GM12878 (cell line): Measurements from ENCODE around the gene RAB36. TPM values are rescaled to one million over a fixed set of nuclear protein-coding genes. Genes with fewer than 3 reads are reported as not detected.

Experiments used
- ATAC-seq: fragments of 200-7000 bp; cut with Tn5 transposase; 3 replicates; pipeline ENCODE4 v1.9.1; 2020; ENCODE audit warnings: mild to moderate bottlenecking, moderate library complexity
- BruUV-seq: library from RNA; stranded (reverse); fragments of 400-500 nt; replicated peaks from 2 replicates; lab custom pipeline; 2021; lab: Mats Ljungman, UMichigan
- CTCF ChIA-PET: fragments of 300-600 bp; sonication (Branson Sonifier 250); formaldehyde crosslinking; extraction: SDS; loops from one replicate; lab custom pipeline; 2021; ENCODE audit warnings: inconsistent platforms; lab: Yijun Ruan, JAX
- POLR2A ChIA-PET: fragments of 350-600 bp; formaldehyde crosslinking; extraction: SDS; loops from one replicate; lab custom pipeline; 2021; ENCODE audit warnings: inconsistent platforms; lab: Charles Lee
- RAD21 ChIA-PET: fragments of 300-600 bp; sonication (Branson Sonifier 250); formaldehyde crosslinking; loops from one replicate; lab custom pipeline; 2023; ENCODE audit warnings: antibody characterized with exemption; ENCODE audit not compliant: unreplicated experiment; lab: Charles Lee
- SMC1A ChIA-PET: fragments of 300-600 bp; sonication (Branson Sonifier 250); formaldehyde crosslinking; loops from one replicate; lab custom pipeline; 2023; ENCODE audit not compliant: unreplicated experiment, uncharacterized antibody; lab: Charles Lee
- DNase-seq: peaks from one replicate; pipeline ENCODE4 v3.0.0-alpha.2; 2011; ENCODE audit warnings: low read depth, low spot score
- FAIRE-seq: peaks from 3 replicates; lab custom pipeline; 2011; peaks lifted over from hg19 to GRCh38; lab: Jason Lieb, UNC
- H2AFZ ChIP-seq: 2 replicates; pipeline ENCODE4 v1.6.0; 2011; ENCODE audit warnings: low read depth, low read length, control low read depth; ENCODE audit not compliant: control insufficient read depth
- H3K27ac ChIP-seq: 2 replicates; pipeline ENCODE4 v1.5.1; 2011; ENCODE audit warnings: control low read depth; ENCODE audit not compliant: control insufficient read depth, insufficient read depth
- H3K27me3 ChIP-seq, 2 experiments: replicated peaks in 1 of 2; 2 replicates each; pipeline versions ENCODE4 v1.6.0 to v1.6.1; 2011; ENCODE audit warnings: low read length in 1 of 2; ENCODE audit not compliant: control insufficient read depth in 2 of 2, insufficient read depth in 2 of 2
- H3K36me3 ChIP-seq, 2 experiments: 2 replicates each; pipeline ENCODE4 v1.5.1; 2011; ENCODE audit warnings: low read length in 1 of 2; ENCODE audit not compliant: control insufficient read depth in 2 of 2, insufficient read depth in 2 of 2
- H3K4me1 ChIP-seq: 2 replicates; pipeline ENCODE4 v1.6.1; 2011; ENCODE audit warnings: mild to moderate bottlenecking, low read length, moderate library complexity, mixed read lengths; ENCODE audit not compliant: control insufficient read depth, insufficient read depth
- H3K4me2 ChIP-seq: 2 replicates; pipeline ENCODE4 v1.6.0; 2011; ENCODE audit warnings: control low read depth; ENCODE audit not compliant: control insufficient read depth, insufficient read depth
- H3K4me3 ChIP-seq: fragments of 200-600 bp; sonication (generic); 2 replicates; pipeline ENCODE4 v1.5.1; 2016
- H3K79me2 ChIP-seq: 2 replicates; pipeline ENCODE4 v1.6.0; 2011; ENCODE audit warnings: low read length; ENCODE audit not compliant: control insufficient read depth, insufficient read depth
- H3K9ac ChIP-seq: 2 replicates; pipeline ENCODE4 v1.8.0; 2011; ENCODE audit warnings: low read length, control low read depth, mixed read lengths; ENCODE audit not compliant: control insufficient read depth, insufficient read depth
- H3K9me3 ChIP-seq: replicated peaks from 3 replicates; pipeline ENCODE4 v1.5.1; 2011; ENCODE audit warnings: mild to moderate bottlenecking, low read length; ENCODE audit not compliant: control insufficient read depth, insufficient read depth
- H4K20me1 ChIP-seq: 2 replicates; pipeline ENCODE4 v1.6.0; 2011; ENCODE audit not compliant: control insufficient read depth, insufficient read depth
- EGR1 ChIP-seq, 2 experiments: IDR thresholded peaks; 1 replicate in 1 of 2; 2 replicates in 1 of 2; pipeline ENCODE4 v1.6.1; 2011 to 2012; ENCODE audit warnings: low read depth in 2 of 2, low read length in 2 of 2, borderline replicate concordance in 1 of 2, mild to moderate bottlenecking in 1 of 2, moderate library complexity in 1 of 2
- HDAC2 ChIP-seq: fragments of 200-600 bp; sonication (generic); IDR thresholded peaks from 2 replicates; pipeline ENCODE4 v1.6.1; 2017
- IKZF1 ChIP-seq: fragments of 450-650 bp; conservative IDR thresholded peaks from 2 replicates; pipeline ENCODE4 v1.6.1; 2017; ENCODE audit warnings: antibody characterized with exemption, mild to moderate bottlenecking
- MEF2A ChIP-seq: IDR thresholded peaks from 2 replicates; pipeline ENCODE4 v1.6.1; 2011; ENCODE audit warnings: low read depth, mild to moderate bottlenecking, low read length, moderate library complexity; ENCODE audit not compliant: insufficient read depth
- MEF2B ChIP-seq: fragments of 450-650 bp; IDR thresholded peaks from 2 replicates; pipeline ENCODE4 v1.6.1; 2018; ENCODE audit warnings: mild to moderate bottlenecking, moderate library complexity; ENCODE audit not compliant: partially characterized antibody, poor library complexity, severe bottlenecking
- RCOR1 ChIP-seq: conservative IDR thresholded peaks from 2 replicates; pipeline ENCODE4 v1.6.1; 2012; ENCODE audit warnings: low read depth, low read length, improper control_type of control experiment
- RUNX3 ChIP-seq: IDR thresholded peaks from 2 replicates; pipeline ENCODE4 v1.6.1; 2012; ENCODE audit warnings: low read length, inconsistent platforms
- WGBS: methylation state at CpG from one replicate; pipeline ENCODE4 v1.1.6; 2016; ENCODE audit warnings: low lambda C conversion rate; ENCODE audit not compliant: insufficient replicate concordance, insufficient coverage; ENCODE audit errors: missing lambda C conversion rate; 5-methylcytosine and 5-hydroxymethylcytosine counted together
- in situ Hi-C: fragments of 300-500 bp; cut with MboI; formaldehyde crosslinking; loops from 9 replicates; pipeline ENCODE4 v1.14.3; 2018; ENCODE audit warnings: mixed read lengths
- intact Hi-C: fragments of 100-400 bp; cut with micrococcal nuclease; formaldehyde crosslinking; loops from one replicate; pipeline ENCODE4 v1.14.2; 2022; ENCODE audit not compliant: unreplicated experiment
- polyA plus RNA-seq, 11 experiments: library from polyadenylated mRNA; depleted of rRNA in 4 of 11; unstranded in 6 of 11; stranded (reverse) in 5 of 11; fragments of >200 nt; fragmentation: Nextera tagmentation in 4 of 11; fragmentation: Illumina TruSeq in 1 of 11; extraction: Ambion mirVana in 4 of 11; extraction: Trizol in 1 of 11; gene quantifications; 1 replicate in 1 of 11; 2 replicates in 10 of 11; pipeline versions ENCODE4 v1.2.1 to v1.2.3, GENCODE V29; 2011 to 2016; ENCODE audit warnings: inconsistent platforms in 2 of 11, missing spikeins in 2 of 11, low read depth in 1 of 11
- total RNA-seq, 4 experiments: library from RNA; depleted of rRNA in 3 of 4; stranded (reverse); fragments of >200 nt in 3 of 4; fragmentation: Illumina TruSeq in 1 of 4; extraction: Trizol in 1 of 4; gene quantifications; 2 replicates each; pipeline versions ENCODE4 v1.2.1 to v1.2.3, GENCODE V29; 2013 to 2021

Gene RAB36
- total and polyA plus RNA-seq, 10 of the 15 experiments (the other 5 are each of a cell fraction or from before 2014, with no cell fraction given): 0.31 to 2.7 (median 1.1) TPM

- Histone ChIP-seq H2AFZ (no peak overlapping the region), H3K4me1 (peaks cover 44% of the 10 kb centered on the region), H3K27me3 (no peaks in the 10 kb centered on the region), H4K20me1 (peaks cover 5% of the 10 kb centered on the region; the same call in 1 of the 2 replicates), H3K27ac (peak overlapping the region; percentile 50), H3K4me2 (peak overlapping the region; percentile 98), H3K36me3 (peaks cover 0 to 8% of the 10 kb centered on the region in 2 experiments; a peak in 2 of 4 replicates), H3K9me3 (no peaks in the 10 kb centered on the region), H3K9ac (peak overlapping the region; percentile 71), H3K79me2 (peaks cover 65% of the 10 kb centered on the region), H3K4me3 (peak overlapping the region; percentile 76)
- intact Hi-C loops (loop anchor here (5.0 kb wide), 2 partner anchors 34 to 46 kb away; no protein-coding TSS in a partner anchor), in situ Hi-C loops (no loop called here)
- RAD21 ChIA-PET: interaction anchor here (1.0 to 13.6 kb wide), 6 partner anchors 36 to 226 kb away, joined by 3 to 167 read pairs (median 4); no protein-coding TSS in a partner anchor
- FAIRE-seq (no peak), ATAC-seq (no peak), DNase-seq (no peak)
- SMC1A ChIA-PET: interaction anchor here (0.6 to 4.1 kb wide), 18 partner anchors 17 to 247 kb away, joined by 3 to 16 read pairs (median 3); no protein-coding TSS in a partner anchor
- CTCF ChIA-PET: interaction anchor here (0.8 to 2.6 kb wide), 12 partner anchors 30 to 229 kb away, joined by 3 to 23 read pairs (median 4); no protein-coding TSS in a partner anchor
- 58% methylated on average over 11 of the region's 11 CpGs for WGBS
- POLR2A ChIA-PET: interaction anchor here (1.0 to 1.8 kb wide), 6 partner anchors 15 to 116 kb away, joined by 3 to 5 read pairs (median 3); partner anchors contain the start of gene RSPH14
- no TSS peak for BruUV-seq
- TF ChIP-seq RUNX3 (peak; percentile 53; the same call in 1 of the 2 replicates), IKZF1 (no peak), MEF2B (peak; percentile 59), HDAC2 (no peak), MEF2A (peak; percentile 78), RCOR1 (no peak), EGR1 (IDR thresholded peaks at IDR 0.05; ENCODE audit: borderline replicate concordance in 1 of 2, low read depth in 2 of 2, low read length in 2 of 2) (0 out of 3 replicates have a peak, but pooled peaks of 1 of the 2 experiments have one; percentile 23)
These were observed 37.9 kb downstream of the RAB36 start for GRCh38 chr22:23183061-23183698.
